NCI-H146 treated with DMSO at 0.1 percent for 48 hours (cell line): ENCODE data around the gene CARD16.
"Not testable (repeated sequence)": the region's sequence is repeated elsewhere in the genome, so short reads cannot be mapped to it uniquely, and the experiment has no call there.

ENCODE experiments used
- DNase-seq: peaks from one replicate; lab custom pipeline; 2025; ENCODE audit not compliant: unreplicated experiment; lab: John Stamatoyannopoulos, UW

Gene CARD16

DNA sequence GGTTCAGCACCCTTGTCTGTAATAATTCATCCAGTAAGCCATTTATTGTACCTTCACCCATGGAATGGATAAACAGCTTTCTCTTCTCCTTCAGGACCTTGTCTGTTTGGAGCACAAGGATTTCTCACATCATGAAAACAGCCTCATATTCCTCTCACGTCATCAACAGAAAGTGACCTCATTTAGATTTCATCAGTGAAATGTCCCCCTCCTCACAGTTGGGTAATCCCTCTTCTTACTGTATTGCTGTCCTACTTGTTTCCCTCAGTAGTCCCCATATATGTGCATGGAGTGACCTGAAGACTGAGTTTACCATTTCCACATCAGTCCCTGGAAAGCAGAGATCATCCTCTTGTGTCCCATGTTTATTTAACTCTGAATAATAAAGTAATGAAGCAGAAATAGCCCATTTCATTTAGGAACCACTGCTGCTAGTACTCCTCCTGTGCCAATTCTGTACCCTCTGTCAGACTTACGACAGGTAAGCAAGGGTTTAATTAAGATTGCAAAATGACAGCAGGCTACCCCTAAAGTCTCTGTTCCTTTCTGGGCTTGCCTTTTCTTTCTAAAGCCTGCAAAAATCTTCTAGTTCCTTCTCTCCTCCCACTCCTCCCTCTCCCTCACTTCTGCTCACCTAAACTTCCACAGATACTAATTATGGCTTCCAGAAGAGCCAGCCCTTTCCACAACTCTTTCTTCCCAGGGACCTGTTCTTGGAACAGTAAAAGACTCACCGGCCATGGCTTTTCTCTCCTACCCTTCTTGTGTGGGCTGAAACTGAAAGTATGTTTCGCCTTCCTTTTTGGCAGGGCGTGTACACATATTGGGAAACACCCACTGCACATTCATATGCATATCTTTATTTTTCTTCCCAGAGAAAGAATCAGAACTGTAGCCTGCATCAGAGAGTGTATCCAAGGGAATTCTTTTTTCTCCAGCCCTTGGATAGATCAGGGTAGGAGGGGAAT lies at the start of gene CARD16:
CARD16 (minus strand) TSS at position 779 of the 968 bp plus-strand sequence; CDS start at position 741, 38 bp downstream.
- DNase-seq, result not testable (repeated sequence)

GRCh38 chr11:105092256-105093239 lies 47.4 kb upstream of the CARD16 start:
- DNase-seq, result no peak

GRCh38 chr11:105081412-105082150 lies 36.4 kb upstream of the CARD16 start:
- DNase-seq, result no peak

DNA sequence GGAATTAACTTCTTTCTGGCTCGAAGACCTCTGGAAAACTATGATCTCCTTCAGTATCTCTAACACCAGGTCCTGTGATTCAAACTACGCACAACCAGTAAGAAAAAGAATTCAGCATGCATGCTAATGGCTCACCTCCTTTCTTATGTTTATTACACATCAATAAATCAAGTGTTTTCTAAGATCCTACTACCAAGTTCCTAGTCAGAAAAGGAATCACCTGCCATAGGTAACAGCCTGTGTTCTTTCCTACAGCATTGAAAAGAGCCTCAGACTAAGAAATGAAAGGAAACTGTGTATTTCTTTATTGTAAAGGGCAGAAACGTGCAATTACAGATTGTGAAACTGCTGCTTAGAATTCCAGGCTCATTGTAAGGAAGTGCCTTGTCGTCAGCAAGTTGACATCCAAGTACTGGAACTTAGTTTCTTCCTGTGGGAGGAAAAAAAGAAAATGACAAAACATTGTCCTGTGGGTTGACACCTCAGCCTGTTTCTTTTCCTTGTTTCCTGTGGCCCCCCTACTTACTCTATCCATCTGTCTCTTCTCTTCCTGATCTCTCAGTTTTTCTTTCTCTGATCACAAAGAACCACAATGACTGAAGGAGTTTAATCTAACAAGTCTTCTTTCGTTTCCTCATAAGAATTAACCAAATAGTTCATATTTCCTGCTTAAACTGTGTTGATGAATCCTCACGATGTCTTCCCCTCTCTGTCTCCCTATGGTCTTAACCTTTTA lies 35.2 kb upstream of the CARD16 start:
- not testable (repeated sequence) for DNase-seq

DNA sequence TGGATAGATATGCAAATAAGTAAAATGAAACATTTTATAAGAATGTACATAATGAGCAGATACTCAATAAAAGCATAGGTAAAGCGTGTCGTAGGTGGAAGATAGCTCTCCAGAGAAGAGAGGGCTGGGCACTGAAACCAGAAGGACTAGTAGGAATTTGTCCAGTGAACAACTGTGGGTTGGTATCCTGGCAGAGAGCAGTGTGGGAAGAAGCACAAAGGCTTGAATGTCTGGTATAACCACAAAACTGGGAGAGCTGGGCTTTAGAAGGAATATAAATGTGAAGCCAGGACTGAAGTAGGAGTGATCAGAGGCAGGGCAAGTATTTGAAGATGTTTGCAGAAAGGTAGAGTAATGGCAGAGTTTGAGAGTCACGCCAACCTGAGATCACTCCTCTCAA lies 33.1 kb upstream of the CARD16 start:
- DNase-seq, result no peak

GRCh38 chr11:105077141-105077790 lies 32.1 kb upstream of the CARD16 start:
- not testable (repeated sequence) for DNase-seq

- no peak for DNase-seq
These were observed 29.0 kb upstream of the CARD16 start for GRCh38 chr11:105074166-105074530.

GRCh38 chr11:105073456-105074165 lies 28.5 kb upstream of the CARD16 start:
- no peak for DNase-seq

GRCh38 chr11:105072080-105072479 lies 26.9 kb upstream of the CARD16 start:
- DNase-seq, result not testable (repeated sequence)

DNA sequence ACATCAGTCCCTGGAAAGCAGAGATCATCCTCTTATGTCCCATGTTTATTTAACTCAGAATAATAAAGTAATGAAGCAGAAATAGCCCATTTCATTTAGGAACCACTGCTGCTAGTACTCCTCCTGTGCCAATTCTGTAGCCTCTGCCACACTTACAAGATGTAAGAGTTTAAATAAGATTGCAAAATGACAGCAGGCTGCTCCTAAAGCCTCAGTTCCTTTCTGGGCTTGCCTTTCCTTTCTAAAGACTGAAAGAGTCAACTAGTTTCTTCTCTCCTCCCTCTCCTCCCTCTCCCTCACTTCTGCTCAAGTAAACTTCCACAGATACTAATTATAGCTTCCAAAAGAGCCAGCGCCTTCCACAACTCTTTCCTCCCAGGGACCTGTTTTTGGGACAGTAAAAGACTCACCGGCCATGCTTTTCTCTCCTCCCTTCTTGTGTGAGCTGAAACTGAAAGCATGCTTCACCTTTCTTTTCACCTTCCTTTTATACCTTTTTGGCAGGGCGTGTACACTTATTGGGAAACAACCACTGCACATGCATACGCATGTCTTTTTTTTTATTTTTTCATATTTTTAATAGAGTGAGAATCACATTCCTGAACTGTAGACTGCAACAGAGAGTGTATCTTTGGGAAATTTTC lies 26.1 kb upstream of the CARD16 start:
- DNase-seq, result no peak

DNA sequence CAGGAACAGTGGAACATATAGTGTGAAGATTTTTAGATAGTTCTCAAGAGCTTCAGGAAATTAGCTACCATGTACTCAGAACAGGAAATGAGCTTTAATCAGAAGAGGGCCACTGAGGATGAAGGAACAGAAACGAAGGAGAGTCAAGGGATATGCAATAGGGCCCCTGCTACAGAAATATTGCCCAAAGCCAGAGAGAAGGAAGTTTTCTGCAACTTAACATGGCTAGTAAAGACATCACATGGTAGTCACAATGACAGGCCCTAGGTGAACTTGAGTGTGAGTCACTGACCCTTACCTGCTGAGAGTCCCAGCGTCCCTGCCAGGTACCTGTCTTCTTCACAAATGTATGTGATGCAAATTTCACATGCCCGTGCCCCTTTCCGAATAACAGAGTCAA lies 25.2 kb upstream of the CARD16 start:
- DNase-seq, result no peak

GRCh38 chr11:105069749-105070148 lies 24.6 kb upstream of the CARD16 start:
- DNase-seq, result not testable (repeated sequence)

DNA sequence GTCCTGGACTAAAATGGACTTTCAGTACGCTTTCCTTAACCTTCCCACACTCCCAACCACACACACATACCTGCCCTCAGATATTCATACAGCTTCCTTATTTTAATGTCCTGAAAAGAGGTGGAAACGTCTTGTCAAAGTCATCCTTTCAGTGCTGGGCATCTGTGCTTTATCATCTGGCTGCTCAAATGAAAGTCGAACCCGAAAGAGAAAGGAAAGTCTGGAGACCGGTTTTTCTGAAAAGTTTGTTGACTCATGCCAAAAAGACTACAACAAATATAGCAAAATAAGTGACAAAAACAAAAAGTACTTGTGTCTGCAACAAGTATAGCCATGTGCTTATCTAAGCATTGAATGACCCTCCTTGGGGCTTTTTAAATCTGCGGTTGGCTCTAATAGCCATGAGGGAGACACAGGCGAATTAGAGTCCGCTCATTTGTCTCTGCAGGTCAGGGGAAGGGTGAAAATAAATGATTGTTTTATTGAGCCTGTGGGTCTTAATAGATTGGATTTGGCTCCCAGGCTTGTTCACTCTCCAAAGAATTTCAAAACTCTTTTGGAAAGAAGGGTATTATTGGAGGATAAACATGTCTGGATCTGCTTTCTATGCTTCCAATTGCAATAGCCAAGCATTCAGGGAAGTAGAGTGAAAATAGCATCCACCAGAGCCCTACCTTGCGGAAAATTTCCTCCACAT lies 18.3 kb upstream of the CARD16 start:
- DNase-seq, result not testable (repeated sequence)

GRCh38 chr11:105057432-105057831 lies 12.3 kb upstream of the CARD16 start:
- DNase-seq, result no peak

- no peak for DNase-seq
These were observed 11.3 kb upstream of the CARD16 start for GRCh38 chr11:105056446-105056845.

GRCh38 chr11:105054723-105055493 lies 9.8 kb upstream of the CARD16 start:
- DNase-seq, result no peak

DNA sequence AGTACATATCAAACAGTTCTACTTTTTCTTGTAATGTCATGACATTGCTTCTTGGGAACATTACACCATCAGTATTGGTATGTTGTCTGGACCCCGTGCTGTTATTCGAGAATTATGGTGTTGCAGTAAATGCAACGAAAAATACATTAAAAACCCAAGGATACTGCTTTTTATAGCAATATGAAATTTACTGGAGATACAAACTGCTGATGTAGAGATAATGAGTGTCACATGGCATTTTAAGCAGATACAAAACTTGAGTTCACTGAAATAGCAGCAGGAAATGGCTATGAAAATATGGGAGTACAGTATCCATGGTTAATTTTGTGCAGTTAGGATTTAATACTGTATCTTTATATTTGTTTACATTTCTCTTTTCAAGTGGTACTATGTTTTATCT lies 7.4 kb upstream of the CARD16 start:
- DNase-seq, result no peak
